GM21390 (cell line): Measurements from ENCODE around the gene SMARCD3.

Experiments used
- ATAC-seq: cut with Tn5 transposase; IDR thresholded peaks from one replicate; pipeline ENCODE4 v1.9.1; 2021; ENCODE audit not compliant: unreplicated experiment

SMARCD3 gene

DNA sequence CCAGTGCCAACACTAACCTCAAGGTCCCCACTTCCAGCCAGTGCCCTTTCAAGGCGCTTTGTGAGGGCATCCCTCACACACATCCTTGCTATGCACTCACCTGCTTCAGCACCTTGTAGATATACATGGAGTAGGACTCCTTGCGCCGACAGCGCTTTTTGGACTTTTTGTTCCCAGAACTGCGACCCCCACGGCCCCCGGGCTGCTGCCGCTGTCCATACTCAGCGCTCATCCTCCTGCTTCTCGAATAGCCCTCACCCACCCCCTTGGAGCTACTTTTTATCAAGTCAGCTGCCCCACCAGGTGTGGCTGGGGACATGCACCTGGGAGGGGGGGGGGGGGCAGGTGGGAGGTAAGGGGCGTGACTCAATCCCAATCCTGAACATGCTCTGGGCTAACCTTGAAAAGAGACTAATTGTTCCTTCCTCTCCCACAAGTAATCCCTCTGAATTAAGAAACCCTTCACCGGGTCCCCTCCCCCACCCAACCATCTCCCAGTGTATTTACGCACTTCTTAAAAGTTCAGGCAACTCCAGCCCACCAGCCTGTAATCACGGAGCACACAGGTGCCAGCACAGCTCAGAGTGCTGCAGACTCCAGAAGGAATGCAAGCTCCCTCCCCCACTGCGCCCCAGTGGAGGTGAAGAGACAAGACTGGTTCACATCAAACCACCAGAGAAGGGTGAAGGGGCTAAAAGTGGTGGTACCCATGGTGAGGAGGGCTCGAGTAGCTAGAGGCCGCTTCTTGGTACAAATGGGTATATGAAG is 38.2 kb downstream of the SMARCD3 start, which contains the start of gene H2BK1:
Gene H2BK1 (minus strand): TSS at position 402 of the 768 bp plus-strand sequence. CDS start 170 bp downstream, at position 232.
- ATAC-seq = no peak

DNA sequence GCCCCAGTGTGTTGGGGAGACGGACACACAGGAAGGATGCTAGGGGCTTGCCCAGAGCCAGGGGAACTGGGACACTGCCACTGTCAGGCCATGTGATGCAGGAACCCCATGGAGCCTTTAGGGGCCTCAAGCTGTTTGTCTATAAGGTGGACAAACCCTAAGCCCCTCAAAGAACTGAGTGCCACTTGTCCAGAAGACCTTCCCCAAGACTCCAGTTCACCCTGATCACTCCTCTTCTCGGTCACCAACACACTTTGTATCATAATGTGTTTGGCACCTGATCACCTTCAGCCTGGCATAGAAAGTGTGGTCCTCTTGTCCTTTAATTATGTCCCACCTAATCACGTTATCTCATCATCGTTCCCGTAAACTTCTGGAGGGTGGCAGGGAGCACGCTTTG is 38.9 kb downstream of the SMARCD3 start:
- ATAC-seq = no peak

DNA sequence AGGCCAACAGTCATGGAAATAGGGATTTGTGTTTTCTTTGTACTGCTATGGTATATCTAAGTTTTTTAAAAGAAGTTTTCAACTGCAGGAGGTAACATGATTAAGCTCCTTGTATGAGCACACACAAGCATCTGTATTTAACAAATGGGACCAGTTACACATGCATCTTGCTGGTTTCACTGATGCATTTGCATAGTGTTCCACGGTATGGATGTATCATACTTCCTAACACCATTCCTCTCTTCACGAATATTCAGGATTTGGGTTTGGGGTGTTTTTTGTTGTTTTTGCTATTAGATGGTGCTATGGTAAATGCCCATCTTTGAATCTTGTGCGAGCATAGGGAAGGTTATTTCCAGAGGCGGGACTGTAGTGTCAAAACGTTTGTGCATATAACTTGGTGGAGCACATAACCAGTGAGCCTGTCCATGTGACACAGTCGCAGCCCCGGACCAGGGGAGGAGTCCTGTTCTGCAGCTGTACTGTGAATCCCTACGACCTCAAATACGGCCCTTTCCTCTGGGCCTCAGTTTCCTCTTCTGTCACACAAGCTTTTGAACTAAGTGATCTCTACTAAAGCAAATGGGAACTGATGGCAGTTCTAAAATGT is 40.1 kb downstream of the SMARCD3 start:
- no peak for ATAC-seq

DNA sequence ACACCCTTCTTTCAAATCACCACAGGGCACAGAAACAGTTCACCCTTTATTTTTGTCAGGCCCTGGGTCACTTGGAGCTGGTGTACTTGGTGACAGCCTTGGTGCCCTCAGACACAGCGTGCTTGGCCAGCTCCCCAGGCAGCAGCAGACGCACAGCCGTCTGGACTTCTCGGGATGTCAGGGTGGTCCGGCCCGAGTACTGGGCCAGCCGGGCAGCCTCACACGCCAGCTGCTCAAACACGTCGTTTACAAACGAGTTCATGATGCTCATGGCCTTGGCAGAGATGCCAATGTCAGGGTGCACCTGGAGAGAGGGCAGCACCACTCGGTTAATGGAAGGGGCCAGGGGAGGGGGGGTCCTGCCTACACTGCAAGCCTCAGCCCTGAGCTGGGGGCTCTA is 40.7 kb downstream of the SMARCD3 start:
- no peak for ATAC-seq

DNA sequence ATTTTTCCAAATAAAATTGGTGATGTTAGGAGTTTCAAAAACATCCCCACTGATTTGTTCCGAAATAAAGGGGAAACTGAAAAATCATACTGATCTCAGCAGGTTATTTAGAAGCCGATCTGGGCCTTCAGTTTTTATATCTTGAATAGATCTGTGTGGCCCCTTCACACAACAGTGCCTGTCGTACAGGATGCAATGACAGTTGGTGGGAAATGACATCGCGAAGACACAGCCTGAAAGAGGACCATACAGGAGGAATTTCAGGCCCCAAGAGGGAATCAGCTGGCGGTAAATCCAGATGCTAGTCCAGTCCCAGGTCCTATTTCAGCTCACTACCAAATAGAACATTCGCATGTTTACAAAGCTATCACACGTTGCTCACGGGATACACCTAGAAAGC is 41.2 kb downstream of the SMARCD3 start:
- ATAC-seq = no peak

DNA sequence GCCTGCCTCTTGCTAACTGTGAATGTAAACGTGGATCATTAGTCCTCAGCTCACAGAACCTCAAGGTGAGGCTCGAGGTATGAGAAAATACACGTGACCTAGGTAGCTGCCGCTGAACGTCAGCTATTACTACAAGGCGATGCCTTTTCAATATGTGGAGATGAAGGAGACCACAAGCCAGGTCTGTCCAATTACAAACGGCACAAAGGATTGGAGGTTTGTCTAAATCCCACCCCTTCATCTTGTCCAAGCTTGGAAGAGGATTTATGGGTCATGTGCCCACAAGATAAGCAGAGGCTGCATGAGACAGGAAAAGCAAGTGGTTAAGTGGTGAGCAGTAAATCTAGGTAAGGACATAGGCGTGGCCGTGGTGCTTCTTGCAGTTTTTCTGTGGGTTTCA is 41.6 kb downstream of the SMARCD3 start:
- no peak for ATAC-seq

DNA sequence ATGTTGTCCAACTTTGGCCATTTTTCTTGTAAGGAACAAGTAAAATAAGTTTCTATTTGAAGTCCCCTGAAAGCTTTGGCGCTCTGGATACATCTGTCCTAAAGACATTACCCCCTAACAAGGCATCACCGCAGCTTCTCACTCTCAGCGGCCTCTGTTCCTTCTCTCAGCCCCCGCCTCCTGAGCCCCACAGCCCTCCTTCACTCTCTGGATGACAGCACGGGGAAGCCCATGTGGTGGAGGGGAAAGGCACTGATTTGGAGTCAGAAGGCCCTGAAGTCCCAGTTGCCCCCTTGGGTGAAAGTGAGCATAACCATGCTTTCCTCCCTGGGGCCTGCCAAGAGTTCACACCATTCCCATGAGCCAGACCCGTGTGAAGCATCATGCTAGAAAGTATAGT is 42.8 kb downstream of the SMARCD3 start:
- no peak for ATAC-seq

DNA sequence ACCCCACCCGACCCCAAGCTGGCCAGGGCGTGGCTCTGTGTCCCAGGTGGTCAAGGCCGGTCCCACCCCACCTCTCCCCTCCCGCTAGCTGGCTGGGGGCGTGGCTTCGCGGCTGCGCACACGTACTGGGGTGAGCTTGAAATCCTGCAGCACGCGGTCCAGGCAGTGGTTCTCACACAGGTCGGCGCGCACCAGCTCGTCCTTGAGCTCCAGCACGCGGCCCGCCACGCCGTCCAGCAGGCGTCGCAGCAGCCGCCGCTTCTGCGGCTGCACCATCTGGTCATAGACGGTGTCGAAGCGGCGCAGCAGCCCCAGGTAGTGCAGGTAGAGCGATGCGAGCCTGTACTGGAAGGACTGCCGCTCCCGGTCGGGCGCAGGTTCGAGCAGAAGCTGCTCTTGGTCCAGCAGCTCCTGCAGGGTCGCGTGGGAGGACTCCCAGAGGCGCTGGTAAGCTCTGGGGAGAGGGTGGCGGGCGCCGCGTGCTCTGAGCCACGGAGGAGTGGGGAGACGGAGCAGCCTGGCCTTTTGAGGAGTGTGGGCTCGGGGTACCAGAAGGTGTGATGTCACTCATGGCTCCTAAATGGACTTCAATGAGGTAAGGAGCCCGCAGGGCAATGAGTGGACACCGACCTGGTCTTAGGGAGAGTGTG is 44.0 kb downstream of the SMARCD3 start:
- ATAC-seq = no peak

DNA sequence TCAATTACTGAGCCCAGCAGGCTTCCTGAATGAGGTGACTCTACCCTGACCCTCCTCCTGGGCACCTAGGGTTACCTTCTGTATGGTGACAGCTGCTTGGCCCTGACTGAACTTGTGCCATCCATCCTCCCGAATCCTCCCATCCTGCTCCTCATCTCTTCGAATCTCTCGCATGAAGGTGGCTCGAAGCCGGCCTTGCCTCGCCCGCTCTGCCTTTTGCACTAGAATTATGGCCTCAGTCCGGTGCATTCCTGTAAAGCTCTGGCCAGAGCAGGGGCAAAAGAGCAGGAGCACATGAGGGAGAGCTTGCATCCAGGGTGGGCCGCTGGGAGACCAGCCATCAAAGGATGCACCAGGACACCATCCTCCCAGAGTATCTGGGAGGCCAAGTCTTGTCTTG is 45.7 kb downstream of the SMARCD3 start:
- no peak for ATAC-seq

DNA sequence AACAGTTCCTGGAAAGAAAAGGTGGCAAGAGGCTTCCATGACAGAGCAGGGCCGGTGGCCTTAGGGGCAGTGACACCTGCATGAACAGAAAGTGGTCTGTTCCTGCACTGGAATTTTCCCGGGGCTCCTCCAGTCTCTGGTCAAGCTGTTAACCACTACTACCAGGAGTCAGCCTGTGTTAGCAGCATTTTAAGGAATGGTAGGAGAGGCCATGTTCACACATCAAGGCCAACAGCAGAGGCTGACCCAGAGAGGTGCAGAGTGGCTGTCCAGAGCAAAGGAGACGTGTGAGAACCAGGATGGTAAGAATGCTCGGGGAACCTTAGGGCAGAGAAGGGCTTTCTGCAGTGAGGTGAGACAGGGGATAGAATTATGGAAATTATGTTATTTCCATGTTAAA is 46.7 kb downstream of the SMARCD3 start:
- ATAC-seq = no peak

DNA sequence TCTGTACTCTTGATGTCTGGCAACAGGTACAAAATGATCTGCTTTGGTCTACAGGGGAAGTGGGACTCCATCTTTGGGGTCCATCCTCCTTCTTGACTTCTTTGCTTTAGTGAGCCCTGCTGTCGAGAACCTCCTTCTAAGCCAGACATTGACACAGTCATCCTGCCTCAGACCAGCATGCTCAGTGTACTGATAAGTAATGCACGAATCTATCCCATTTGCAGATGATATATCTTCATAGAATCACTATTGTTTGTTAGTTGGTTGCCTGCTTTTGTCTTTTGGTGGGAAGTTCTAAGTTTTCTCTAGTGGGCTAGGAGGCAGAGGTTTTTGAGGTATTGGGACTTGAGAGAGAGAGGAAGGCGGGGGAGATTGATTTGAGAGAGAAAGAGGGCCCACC is 47.1 kb downstream of the SMARCD3 start:
- no peak for ATAC-seq

DNA sequence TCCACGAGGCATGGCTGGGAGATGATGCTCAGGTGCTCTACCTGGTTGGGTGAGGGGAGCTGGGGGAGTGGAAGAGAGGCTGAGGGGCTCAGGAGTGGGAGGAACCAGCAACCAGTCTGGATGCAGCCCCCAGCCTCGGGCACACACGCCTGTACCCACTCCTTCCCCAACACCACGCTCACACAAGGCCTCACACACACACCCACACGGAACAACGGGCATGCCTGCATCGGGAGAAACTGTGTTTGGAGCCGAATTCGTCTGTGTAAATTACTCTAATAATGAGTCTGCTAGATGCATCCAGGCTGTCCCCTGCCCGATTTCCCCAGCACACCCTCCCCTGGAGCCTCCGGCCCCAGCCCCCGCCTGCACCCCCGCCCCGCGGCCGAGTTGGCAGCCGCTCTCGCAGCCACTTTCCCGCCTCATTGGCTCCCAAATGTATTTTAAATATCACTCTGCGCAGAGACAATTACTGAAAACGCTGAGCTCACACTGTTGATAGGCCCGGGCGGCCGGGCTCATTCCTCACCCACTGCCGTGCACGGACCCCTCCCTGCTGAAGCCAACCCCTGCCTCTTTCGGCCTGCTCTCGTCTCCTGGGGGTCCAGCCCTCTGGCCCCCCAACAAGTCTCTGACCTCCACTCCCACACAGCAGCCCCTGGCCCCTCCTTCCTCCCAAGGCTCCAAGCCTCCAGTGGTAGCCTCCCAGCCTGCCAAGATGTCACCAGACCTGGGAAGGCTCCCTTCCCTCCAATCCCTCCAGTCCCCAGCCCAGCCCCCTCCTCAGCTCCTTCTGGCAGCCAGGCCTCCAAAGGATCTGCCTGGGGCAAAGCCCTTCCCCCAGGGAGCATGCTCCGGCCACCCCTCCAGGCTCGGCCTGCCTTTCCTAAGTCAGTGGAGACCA is 49.3 kb downstream of the SMARCD3 start:
- no peak for ATAC-seq

DNA sequence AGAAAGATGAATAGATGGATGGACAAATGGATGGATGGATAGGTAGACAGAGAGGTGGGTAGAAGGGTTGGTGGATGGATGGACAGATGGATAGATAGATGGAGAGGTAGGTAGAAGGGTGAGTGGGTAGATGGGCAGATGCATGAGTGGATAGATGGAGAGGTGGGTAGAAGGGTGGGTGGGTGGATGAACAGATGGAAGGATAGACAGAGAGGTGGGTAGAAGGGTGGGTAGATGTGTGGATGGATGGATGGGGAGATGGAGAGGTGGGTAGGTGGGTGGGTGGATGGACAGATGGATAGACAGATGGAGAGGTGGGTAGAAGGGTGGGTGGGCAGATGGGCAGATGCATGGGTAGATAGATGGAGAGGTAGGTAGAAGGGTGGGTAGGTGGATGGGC is 50.6 kb downstream of the SMARCD3 start:
- no peak for ATAC-seq

DNA sequence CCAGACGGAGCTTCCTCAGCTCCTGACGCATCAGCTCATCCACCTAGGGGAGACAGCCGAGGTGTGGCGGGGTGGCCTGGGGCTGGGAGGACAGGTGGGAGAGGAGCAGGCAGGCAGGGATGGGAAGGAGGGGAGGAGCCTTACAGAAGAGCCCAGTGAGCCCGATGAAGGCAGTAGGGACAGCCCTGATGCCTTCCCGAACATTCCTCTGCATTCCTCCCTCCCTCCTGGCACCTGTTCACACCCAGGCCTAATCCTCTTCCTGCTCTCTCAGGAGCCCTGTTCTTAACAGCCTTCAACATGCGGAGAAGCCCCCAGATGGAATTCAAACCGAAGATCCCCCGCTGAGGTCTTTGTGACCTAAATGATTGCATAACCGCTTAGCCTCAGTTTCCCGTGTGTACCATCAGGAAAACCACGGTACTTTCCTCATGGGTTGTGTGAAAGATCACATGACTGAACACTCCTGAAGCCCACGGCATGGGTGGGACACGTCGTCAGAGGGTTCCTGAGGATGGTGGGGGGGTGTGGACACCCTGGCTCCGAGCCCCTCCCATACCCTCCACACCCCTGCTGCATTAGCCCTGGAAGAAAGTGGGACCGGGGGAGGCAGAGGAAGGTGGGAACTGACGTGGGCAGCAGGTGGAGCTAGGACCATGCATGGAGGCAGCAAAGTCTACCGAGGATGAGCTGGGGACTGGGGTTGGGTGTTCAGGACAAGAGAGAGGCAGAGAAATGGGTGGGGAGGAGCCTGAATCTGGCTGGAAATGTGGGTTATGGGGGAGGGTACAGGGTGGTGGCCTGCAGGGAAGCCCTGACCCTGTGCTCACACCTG is 52.7 kb downstream of the SMARCD3 start:
- no peak for ATAC-seq

DNA sequence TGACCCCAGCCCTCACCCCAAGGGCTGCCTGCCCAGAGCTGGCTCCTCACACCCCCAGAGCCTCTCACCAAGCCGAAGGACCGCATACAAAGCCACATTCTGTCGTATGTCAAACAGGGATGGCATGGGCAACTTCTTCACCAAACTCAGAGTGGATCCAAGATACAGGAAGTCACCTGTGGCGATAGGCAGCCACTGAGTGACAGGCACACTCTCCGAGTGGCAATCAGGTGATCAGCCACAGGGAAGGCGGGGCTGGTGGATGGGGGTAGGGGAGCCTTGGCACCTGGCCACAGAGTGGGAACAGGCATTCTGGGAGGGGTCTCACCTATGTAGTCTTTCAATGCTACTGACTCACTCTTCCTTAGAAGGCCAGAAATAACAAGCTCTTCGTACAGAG is 54.3 kb downstream of the SMARCD3 start:
- no peak for ATAC-seq

DNA sequence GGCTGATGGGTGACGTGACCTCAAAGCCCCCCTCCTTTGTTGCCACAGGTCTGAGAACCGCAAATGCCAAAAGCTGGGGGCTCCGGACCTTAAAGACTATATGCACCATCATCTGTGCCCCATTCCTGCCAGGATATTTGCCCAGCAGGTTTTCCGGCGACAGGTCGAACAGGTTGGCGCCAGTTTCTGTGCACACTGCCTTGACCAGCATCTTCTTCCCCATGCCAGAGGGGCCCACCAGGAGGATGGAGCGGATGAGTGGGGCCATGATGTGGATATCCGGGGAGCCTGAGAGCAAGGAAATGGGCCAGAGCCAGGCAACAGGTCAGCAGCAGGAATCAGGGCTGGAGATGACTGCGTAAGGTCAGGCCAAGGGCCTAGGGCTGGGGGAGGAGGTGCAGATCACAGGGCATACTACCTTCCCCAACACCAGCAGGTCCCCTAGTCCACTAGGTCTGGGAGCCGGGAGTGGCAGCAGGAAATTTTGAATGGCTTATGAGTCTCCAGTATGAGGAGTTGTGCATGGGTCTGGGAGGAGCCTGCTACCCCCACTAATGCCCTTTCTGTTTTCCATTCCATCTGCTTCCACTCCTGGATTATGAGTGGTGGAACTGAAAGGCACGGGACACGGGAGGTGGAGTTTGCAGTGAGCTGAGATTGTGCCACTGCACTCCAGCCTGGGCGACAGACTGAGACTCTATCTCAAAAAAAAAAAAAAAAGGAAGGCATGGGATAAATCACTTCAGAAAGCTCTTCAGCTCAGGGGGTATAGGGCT is 55.1 kb downstream of the SMARCD3 start:
- no peak for ATAC-seq

DNA sequence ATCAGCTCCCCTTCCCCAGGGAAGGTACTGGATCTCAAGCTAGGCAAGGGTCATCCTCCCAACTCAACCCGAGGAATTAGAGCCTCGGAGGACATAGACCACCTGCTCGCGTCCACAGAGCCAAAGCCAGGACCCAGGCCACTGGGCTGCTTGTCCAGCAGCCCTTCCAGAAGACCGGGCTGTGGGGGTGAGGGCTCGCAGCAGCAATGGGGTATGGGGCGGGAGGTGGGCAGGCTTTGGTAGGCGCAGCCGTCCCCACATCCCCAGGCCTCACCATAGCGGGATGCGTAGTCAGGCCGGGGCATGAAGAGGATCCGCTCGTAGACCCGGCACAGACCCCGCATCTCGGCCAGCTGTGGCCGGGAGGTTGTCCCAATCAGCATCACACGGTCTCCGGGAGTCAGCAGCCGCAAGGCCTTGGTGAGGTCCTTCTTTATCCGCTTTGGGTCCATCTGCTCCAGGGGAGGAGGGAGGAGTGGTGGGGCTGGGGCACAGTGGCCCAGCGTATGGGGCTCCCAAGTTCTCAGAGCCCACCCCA is 56.4 kb downstream of the SMARCD3 start:
- no peak for ATAC-seq

DNA sequence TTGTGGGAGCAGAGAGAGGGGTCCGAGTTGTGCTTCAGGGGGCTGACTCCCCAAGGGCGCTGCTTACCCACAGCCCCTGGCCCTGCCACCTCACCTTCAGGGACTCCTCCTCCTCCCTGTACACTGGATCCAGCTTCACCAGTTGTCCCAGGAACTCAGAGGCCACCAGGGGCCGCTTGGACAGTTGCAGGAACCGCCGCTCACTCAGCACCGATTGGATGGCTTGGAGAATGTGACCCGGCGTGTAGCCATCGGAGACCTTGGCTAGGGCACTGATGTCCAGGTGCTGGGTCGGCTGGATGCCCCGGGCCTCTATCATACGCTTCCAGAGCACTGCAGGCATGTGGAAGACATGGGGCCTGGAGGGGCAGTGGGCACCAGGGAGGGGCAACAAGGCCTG is 57.0 kb downstream of the SMARCD3 start:
- no peak for ATAC-seq

DNA sequence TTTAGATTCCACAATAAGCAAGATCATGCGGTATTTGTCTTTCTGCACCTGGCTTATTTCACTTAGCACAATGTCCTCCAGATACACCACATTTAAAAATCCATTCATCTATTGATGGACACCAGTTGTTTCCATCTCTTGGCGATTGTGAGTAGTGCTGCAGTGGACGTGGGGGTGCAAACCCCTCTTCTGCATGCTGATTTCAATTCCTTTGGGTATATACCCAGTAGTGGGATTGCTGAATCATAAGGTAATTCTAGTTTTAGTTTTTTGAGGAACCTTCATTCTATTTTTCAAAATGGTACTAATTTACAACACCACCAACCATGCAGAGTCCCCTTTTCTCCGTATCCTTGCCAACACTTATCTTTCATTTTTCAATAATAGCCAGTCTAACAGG is 59.5 kb downstream of the SMARCD3 start:
- ATAC-seq = no peak
